Upper lobe of left lung (tissue), 4 donors: Measurements from ENCODE around the gene LIG1.

Source experiments
- CTCF ChIP-seq, 6 experiments: fragments of 450-650 bp in 4 of 6; fragments of 200-600 bp in 2 of 6; sonication (generic) in 2 of 6; IDR thresholded peaks; one replicate each; pipeline ENCODE4 v1.5.1; 2016 to 2019; ENCODE audit warnings: antibody characterized with exemption in 6 of 6
- POLR2A ChIP-seq, 4 donors: fragments of 450-650 bp; IDR thresholded peaks; one replicate each; pipeline ENCODE4 v1.5.1; 2016 to 2017; ENCODE audit warnings: antibody characterized with exemption in 4 of 4, mild to moderate bottlenecking in 2 of 4

- TF ChIP-seq CTCF (IDR thresholded peaks at IDR 0.05) (no peak), POLR2A (IDR thresholded peaks at IDR 0.05) (no peak)
Measured at GRCh38 chr19:48170817-48171347, 738 bp upstream of the LIG1 start.
